Stomach (tissue), 9 donors: Measurements from ENCODE around the gene AGER. TPM values are rescaled to one million over a fixed set of nuclear protein-coding genes. Genes with fewer than 3 reads are reported as not detected.

Source experiments
- DNase-seq, 2 donors: peaks; one replicate each; pipeline versions ENCODE4 v3.0.0 to v3.0.0-alpha.2; 2013 to 2019
- H3K27ac ChIP-seq, 5 donors: fragments of 200-600 bp in 4 of 5; sonication (generic) in 4 of 5; one replicate each; pipeline ENCODE4 v1.5.1; 2013 to 2019; ENCODE audit warnings: mild to moderate bottlenecking in 1 of 5, moderate library complexity in 1 of 5
- H3K27me3 ChIP-seq, 3 donors: fragments of 200-600 bp; sonication (generic); one replicate each; pipeline ENCODE4 v1.5.1; 2017 to 2019; ENCODE audit warnings: mixed run types in 1 of 3
- H3K36me3 ChIP-seq, 4 donors: fragments of 200-600 bp; sonication (generic); 1 replicate in 3 of 4; 2 replicates in 1 of 4; pipeline ENCODE4 v1.5.1; 2016 to 2019
- H3K4me1 ChIP-seq, 4 donors: fragments of 200-600 bp; sonication (generic); one replicate each; pipeline ENCODE4 v1.5.1; 2016 to 2019
- H3K4me3 ChIP-seq, 4 donors: fragments of 200-600 bp; sonication (generic) in 3 of 4; one replicate each; pipeline ENCODE4 v1.5.1; 2016 to 2019; ENCODE audit warnings: mild to moderate bottlenecking in 1 of 4
- H3K9me3 ChIP-seq, 4 donors: fragments of 200-600 bp; sonication (generic); one replicate each; pipeline ENCODE4 v1.5.1; 2016 to 2019
- CTCF ChIP-seq, 7 experiments: fragments of 450-650 bp in 4 of 7; fragments of 200-600 bp in 3 of 7; sonication (generic) in 3 of 7; IDR thresholded peaks; one replicate each; pipeline ENCODE4 v1.5.1; 2016 to 2019; ENCODE audit warnings: antibody characterized with exemption in 7 of 7, control low read depth in 2 of 7, mild to moderate bottlenecking in 1 of 7
- EP300 ChIP-seq: sonication (generic); formaldehyde crosslinking; IDR thresholded peaks from one replicate; pipeline ENCODE4 v1.6.1; 2017; ENCODE audit warnings: antibody characterized with exemption
- POLR2A ChIP-seq, 4 donors: fragments of 450-650 bp; IDR thresholded peaks; one replicate each; pipeline ENCODE4 v1.6.1; 2016; ENCODE audit warnings: antibody characterized with exemption in 4 of 4, control low read depth in 2 of 4, mild to moderate bottlenecking in 1 of 4, moderate library complexity in 1 of 4
- POLR2AphosphoS5 ChIP-seq, 3 donors: sonication (generic); formaldehyde crosslinking; IDR thresholded peaks; one replicate each; pipeline ENCODE4 v1.6.1; 2016; ENCODE audit warnings: antibody characterized with exemption in 3 of 3
- WGBS, 5 donors: extraction: QIAGEN DNeasy Blood & Tissue Kit in 3 of 5; methylation state at CpG; one replicate each; pipeline versions ENCODE4 v1.1.5 to v1.1.7; 2013 to 2018; 5-methylcytosine and 5-hydroxymethylcytosine counted together
- intact Hi-C: fragments of 100-400 bp; cut with DNase I; formaldehyde crosslinking; loops from one replicate; pipeline ENCODE4 v1.15.1; 2023; ENCODE audit warnings: low total_unique reads
- polyA plus RNA-seq, 3 donors: library from polyadenylated mRNA; stranded (reverse); fragments of 200-250 nt; gene quantifications; one replicate each; pipeline ENCODE4 v1.2.3, GENCODE V29; 2013
- total RNA-seq, 5 donors: library from RNA; depleted of rRNA; stranded (reverse); fragments of >200 nt; gene quantifications; one replicate each; pipeline versions ENCODE4 v1.1.0 to v1.2.3, GENCODE V29; 2014 to 2016
- donor health status: healthy with polysubstance abuse.
- donor health status: Bipolar disorder and iron deficiency.
- donor health status: healthy.

Gene AGER
- total and polyA plus RNA-seq, 8 donors, result 0.87 to 35.6 (median 14.9) TPM

DNA sequence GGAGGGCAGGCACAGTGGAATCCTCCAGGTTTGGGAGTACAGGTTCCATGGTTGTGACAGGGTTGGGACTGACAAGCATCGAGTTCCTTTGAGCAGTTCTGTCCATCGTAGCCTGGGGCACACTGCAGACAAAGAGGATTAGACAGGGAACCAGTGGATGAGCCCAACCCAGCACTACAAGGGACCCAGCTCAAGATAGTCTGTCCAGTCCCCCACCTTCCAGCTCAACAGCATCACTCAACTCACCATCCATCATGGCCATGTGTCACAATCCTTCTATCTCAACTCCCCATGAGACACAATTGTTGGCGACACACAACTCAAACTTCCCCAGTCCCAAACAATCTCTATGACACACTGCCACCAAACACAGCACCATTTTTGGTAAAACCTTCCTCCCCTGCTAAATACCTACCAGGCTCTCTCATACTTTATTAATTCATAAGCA lies 20.2 kb upstream of the AGER start:
- H3K4me1 ChIP-seq, result no peaks in the 10 kb centered on the region
- TF ChIP-seq POLR2AphosphoS5 (IDR thresholded peaks at IDR 0.05), result no peak
- TF ChIP-seq POLR2A (IDR thresholded peaks at IDR 0.05), result no peak
- no peak for TF ChIP-seq CTCF (IDR thresholded peaks at IDR 0.05)
- no peak for TF ChIP-seq EP300
- H3K4me3 ChIP-seq, result no peak overlapping the region
- no peaks in the 10 kb centered on the region for H3K9me3 ChIP-seq
- intact Hi-C loops, result no loop called here
- no peak for DNase-seq
- no peaks in the 10 kb centered on the region for H3K36me3 ChIP-seq
- WGBS, 5 donors, result 78 to 97% (median 88%) methylated on average over 3 of the region's 3 CpGs
- H3K27ac ChIP-seq, result no peak overlapping the region
- H3K27me3 ChIP-seq, result peaks cover 0 to 29% (median 0%) of the 10 kb centered on the region in 3 donors

DNA sequence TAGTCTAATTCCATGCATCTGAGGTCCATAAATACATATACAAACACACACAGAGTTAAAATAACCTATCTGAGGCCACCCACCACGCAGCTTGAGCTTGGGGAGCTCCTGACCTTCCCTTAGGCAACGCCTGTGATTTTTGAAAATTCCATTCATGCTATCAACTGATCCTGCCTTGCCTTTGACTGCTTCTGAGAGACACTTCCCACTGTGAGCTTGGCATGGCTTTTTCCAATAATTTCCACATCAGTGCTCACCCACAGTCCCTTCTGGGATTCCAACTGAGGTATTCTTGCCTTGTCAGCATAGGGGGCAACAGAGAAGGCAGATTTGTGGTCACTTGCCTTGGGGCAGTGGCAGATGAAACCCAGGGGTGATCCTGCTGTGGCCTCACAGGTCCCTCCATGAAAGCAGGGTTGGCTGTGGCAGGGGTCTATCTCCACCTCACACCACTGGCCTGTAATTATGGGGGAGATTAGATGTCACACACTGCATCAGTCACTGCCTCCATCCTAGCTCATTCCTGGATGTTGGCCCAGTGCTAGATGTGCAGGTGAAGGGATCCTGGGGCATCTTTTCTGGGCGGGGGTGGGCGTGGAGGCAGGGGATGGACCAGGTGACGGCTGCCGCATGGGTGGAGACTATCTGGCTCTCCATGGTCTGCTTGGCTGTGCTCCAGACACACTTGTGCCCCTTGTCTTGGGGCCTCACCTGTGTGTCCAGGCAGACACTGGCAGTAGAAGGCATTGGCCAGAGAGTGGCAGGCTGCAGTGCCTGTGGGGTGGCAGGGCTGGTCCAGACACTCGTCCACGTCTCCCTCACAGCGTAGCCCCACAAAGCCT lies 19.6 kb upstream of the AGER start:
- no peaks in the 10 kb centered on the region for H3K9me3 ChIP-seq
- H3K36me3 ChIP-seq, result no peaks in the 10 kb centered on the region
- no peak for DNase-seq
- WGBS, 5 donors, result 74 to 83% (median 78%) methylated on average over 8 to 9 of the region's 9 CpGs
- no peak for TF ChIP-seq CTCF (IDR thresholded peaks at IDR 0.05)
- no peak for TF ChIP-seq EP300
- no peak for TF ChIP-seq POLR2AphosphoS5 (IDR thresholded peaks at IDR 0.05)
- TF ChIP-seq POLR2A (IDR thresholded peaks at IDR 0.05), result no peak
- no peaks in the 10 kb centered on the region for H3K4me1 ChIP-seq
- H3K27ac ChIP-seq, result no peak overlapping the region
- intact Hi-C loops, result no loop called here
- peaks cover 0 to 29% (median 0%) of the 10 kb centered on the region in 3 donors for H3K27me3 ChIP-seq
- no peak overlapping the region for H3K4me3 ChIP-seq

DNA sequence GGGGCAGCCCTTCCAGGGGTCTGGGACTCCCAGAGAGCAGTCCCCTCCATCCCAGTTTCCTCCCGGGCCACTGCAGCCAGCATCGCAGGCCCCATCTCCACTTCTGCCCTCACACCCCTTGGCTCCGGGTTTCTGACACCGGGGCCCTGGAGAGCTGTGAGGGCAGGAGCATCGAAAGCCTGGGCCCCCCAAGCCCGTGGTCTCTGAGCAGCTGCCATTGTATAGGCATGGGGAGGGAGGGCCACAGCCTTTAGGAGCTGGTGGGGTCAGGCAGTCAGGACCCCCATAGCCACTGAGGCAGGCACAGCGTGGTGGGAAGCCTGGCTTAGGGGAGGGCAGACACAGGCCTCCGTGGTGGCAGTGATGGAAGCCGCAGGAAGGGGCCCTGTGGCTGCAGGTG lies 18.1 kb upstream of the AGER start:
- Histone ChIP-seq H3K9me3 (no peaks in the 10 kb centered on the region), H3K4me1 (peaks cover 3 to 8% (median 4%) of the 10 kb centered on the region in 4 donors), H3K36me3 (no peaks in the 10 kb centered on the region), H3K4me3 (no peak overlapping the region), H3K27ac (no peak overlapping the region), H3K27me3 (peaks cover 0 to 29% (median 0%) of the 10 kb centered on the region in 3 donors)
- intact Hi-C loops, result no loop called here
- no peak for DNase-seq
- TF ChIP-seq POLR2AphosphoS5 (IDR thresholded peaks at IDR 0.05) (no peak), POLR2A (IDR thresholded peaks at IDR 0.05) (no peak), EP300 (no peak), CTCF (IDR thresholded peaks at IDR 0.05) (no peak)
- WGBS, 5 donors, result 82 to 89% (median 87%) methylated on average over 4 to 9 of the region's 9 CpGs

DNA sequence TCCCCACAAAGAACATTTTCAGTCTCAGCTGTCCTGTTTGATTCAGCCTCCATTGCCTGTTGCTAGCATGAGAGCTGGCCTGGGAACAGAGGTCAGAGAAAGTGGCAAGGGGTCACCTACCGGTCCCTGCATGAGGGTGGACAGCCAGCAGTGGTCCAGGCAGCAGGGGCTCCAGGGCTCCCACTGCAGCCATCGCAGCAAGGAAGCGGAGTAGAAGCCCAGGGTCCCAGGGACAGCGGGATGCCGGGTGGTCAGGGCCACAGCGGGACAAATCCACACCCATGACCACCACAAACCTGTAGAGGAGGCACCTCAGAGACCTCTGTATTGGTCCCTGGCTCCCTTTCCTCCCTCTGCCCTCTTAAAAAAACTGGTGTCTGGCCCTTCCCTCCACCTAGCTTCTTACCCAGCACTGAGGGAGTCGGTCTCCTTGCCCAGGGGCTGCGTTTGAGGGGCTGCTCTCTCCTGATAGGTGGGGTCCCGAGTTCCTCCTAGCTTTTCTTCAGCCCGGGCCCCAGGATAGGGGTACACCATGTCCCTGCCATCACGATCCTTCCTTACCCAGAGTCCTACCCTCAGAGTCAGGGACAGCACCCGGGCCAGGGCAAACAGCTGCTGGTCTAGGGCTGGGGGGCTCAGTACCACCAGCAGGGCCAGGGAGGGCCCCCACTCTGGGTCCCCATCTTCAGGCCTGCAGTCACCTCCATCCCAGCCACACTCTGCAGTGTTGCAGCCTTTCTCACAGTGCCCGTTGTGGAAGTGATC lies 16.8 kb upstream of the AGER start:
- Histone ChIP-seq H3K27me3 (peaks cover 0 to 29% (median 0%) of the 10 kb centered on the region in 3 donors), H3K4me1 (peaks cover 8 to 15% (median 11%) of the 10 kb centered on the region in 4 donors), H3K4me3 (no peak overlapping the region), H3K27ac (no peak overlapping the region), H3K36me3 (no peaks in the 10 kb centered on the region), H3K9me3 (no peaks in the 10 kb centered on the region)
- 69 to 89% (median 82%) methylated on average over 8 to 13 of the region's 13 CpGs for WGBS, 5 donors
- intact Hi-C loops, result no loop called here
- TF ChIP-seq POLR2AphosphoS5 (IDR thresholded peaks at IDR 0.05) (no peak), CTCF (IDR thresholded peaks at IDR 0.05) (no peak), EP300 (no peak), POLR2A (IDR thresholded peaks at IDR 0.05) (no peak)
- no peak for DNase-seq
